Thyroid gland (tissue), 4 donors: ENCODE data around the gene ADORA2B. TPM values are rescaled to one million over a fixed set of nuclear protein-coding genes. Genes with fewer than 3 reads are reported as not detected.

Experiments
- DNase-seq, 2 donors: peaks; one replicate each; pipeline ENCODE4 v3.0.0-alpha.2; 2019
- H3K27ac ChIP-seq, 3 donors: fragments of 200-600 bp; sonication (generic); 1 replicate in 2 of 3; 2 replicates in 1 of 3; pipeline ENCODE4 v1.5.1; 2016 to 2019; ENCODE audit warnings: mild to moderate bottlenecking in 1 of 3, moderate library complexity in 1 of 3
- H3K27me3 ChIP-seq: fragments of 200-600 bp; sonication (generic); one replicate; pipeline ENCODE4 v1.5.1; 2019
- H3K36me3 ChIP-seq, 2 donors: fragments of 200-600 bp; sonication (generic); one replicate each; pipeline ENCODE4 v1.5.1; 2016 to 2019
- H3K4me1 ChIP-seq, 2 donors: fragments of 200-600 bp; sonication (generic); one replicate each; pipeline ENCODE4 v1.5.1; 2017 to 2019
- H3K4me3 ChIP-seq, 3 donors: fragments of 200-600 bp; sonication (generic); replicated peaks in 1 of 3; 1 replicate in 2 of 3; 2 replicates in 1 of 3; pipeline ENCODE4 v1.5.1; 2016; ENCODE audit warnings: mild to moderate bottlenecking in 1 of 3
- H3K9me3 ChIP-seq: fragments of 200-600 bp; sonication (generic); one replicate; pipeline ENCODE4 v1.5.1; 2017
- POLR2A ChIP-seq, 2 donors: fragments of 450-650 bp; IDR thresholded peaks; one replicate each; pipeline ENCODE4 v1.6.1; 2017; ENCODE audit warnings: antibody characterized with exemption in 2 of 2, mild to moderate bottlenecking in 2 of 2, moderate library complexity in 1 of 2
- WGBS, 2 donors: methylation state at CpG; one replicate each; pipeline ENCODE4 v1.1.5; 2017; 5-methylcytosine and 5-hydroxymethylcytosine counted together
- intact Hi-C: fragments of 100-400 bp; cut with DNase I; formaldehyde crosslinking; loops from one replicate; pipeline ENCODE4 v1.15.1; 2023
- total RNA-seq, 4 donors: library from RNA; depleted of rRNA; stranded (reverse); fragments of >200 nt; gene quantifications; one replicate each; pipeline ENCODE4 v1.2.3, GENCODE V29; 2016
- TF ChIP-seq, protein P1 (sequence below), 6 experiments: fragments of 200-600 bp in 3 of 6; fragments of 450-650 bp in 3 of 6; sonication (generic) in 3 of 6; IDR thresholded peaks; one replicate each; pipeline ENCODE4 v1.5.1; 2016 to 2019; ENCODE audit warnings: antibody characterized with exemption in 6 of 6, mild to moderate bottlenecking in 2 of 6, inconsistent platforms in 1 of 6, moderate library complexity in 1 of 6

The ADORA2B gene
- total RNA-seq, 4 donors from 2014 or later = not detected

DNA sequence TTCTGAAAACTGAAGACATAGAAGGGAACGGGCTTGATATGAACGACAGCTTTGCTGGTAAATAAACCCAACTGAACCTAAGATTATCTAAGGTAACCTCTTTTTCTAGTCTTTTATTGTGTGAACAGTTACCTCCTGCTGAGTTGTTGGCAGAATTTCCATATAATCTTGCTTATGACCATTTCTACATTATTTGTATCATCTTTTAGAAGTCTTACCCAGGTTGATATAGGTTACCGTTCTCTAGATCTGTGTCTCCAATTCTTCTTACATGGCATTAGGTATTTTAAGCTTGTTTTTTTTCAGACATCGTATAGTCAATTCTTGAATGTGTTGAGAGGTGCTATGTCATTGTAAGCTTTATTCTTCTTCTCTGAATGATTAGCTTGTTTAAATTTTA, 79.0 kb downstream of the ADORA2B start:
- intact Hi-C loops = no loop called here
- peaks cover 8 to 15% of the 10 kb centered on the region in 2 donors for H3K4me1 ChIP-seq
- TF ChIP-seq, protein P1, sequence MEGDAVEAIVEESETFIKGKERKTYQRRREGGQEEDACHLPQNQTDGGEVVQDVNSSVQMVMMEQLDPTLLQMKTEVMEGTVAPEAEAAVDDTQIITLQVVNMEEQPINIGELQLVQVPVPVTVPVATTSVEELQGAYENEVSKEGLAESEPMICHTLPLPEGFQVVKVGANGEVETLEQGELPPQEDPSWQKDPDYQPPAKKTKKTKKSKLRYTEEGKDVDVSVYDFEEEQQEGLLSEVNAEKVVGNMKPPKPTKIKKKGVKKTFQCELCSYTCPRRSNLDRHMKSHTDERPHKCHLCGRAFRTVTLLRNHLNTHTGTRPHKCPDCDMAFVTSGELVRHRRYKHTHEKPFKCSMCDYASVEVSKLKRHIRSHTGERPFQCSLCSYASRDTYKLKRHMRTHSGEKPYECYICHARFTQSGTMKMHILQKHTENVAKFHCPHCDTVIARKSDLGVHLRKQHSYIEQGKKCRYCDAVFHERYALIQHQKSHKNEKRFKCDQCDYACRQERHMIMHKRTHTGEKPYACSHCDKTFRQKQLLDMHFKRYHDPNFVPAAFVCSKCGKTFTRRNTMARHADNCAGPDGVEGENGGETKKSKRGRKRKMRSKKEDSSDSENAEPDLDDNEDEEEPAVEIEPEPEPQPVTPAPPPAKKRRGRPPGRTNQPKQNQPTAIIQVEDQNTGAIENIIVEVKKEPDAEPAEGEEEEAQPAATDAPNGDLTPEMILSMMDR (IDR thresholded peaks at IDR 0.05) = no peak
- TF ChIP-seq POLR2A (IDR thresholded peaks at IDR 0.05) = no peak
- DNase-seq = no peak
- 73% methylated on average over 4 of the region's 4 CpGs for WGBS, 2 donors
- no peak overlapping the region for H3K4me3 ChIP-seq
- H3K36me3 ChIP-seq = peaks cover 30% of the 10 kb centered on the region in 2 donors
- H3K9me3 ChIP-seq = no peaks in the 10 kb centered on the region
- H3K27me3 ChIP-seq = no peaks in the 10 kb centered on the region
- H3K27ac ChIP-seq = no peak overlapping the region

DNA sequence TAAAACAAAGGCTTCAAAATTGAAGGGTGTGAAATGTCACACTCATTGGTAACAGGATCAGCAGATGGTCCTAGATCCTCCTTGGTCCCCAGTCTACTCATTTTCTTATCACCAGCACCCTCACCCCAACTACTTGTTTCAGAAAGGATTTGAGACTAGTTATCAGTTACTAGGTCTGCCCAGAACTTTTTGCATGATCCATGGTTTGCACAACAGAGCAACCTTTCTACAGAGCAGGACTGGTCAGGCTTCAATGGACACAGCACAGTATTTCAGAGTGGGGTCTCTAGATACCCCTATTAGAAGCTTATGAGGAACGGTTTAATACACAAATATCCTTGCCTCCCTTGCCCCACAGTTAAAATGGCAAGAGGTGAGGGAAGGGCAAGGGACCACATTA, 80.3 kb downstream of the ADORA2B start:
- intact Hi-C loops = no loop called here
- Histone ChIP-seq H3K27me3 (no peaks in the 10 kb centered on the region), H3K4me1 (peaks cover 8 to 11% of the 10 kb centered on the region in 2 donors), H3K4me3 (no peak overlapping the region), H3K9me3 (no peaks in the 10 kb centered on the region), H3K36me3 (peaks cover 34 to 40% of the 10 kb centered on the region in 2 donors), H3K27ac (no peak overlapping the region)
- no peak for DNase-seq
- 84 to 96% methylated on average over 1 of the region's 1 CpG for WGBS, 2 donors
- TF ChIP-seq, protein P1 (IDR thresholded peaks at IDR 0.05) = no peak

Other genes starting within 250 kb of the ADORA2B start
- 10 to 100 TPM; 21.9 to 55.2 (median 28.8) TPM for gene ZNF286A, start 245.4 kb upstream of the ADORA2B start, total RNA-seq
- gene TBC1D26, start 212.8 kb upstream of the ADORA2B start, total RNA-seq = under 1 TPM in 1 of 4 donors, not detected in 3; 0.22 TPM
- gene ZSWIM7, start 54.6 kb downstream of the ADORA2B start, total RNA-seq = 10 to 100 TPM; 10.5 to 22.3 (median 13.5) TPM
- gene TTC19, start 54.7 kb downstream of the ADORA2B start, total RNA-seq = 100 to 1,000 TPM; 103 to 160 (median 134) TPM